Measurements from ENCODE around the gene ASCC3. TPM values are rescaled to one million over a fixed set of nuclear protein-coding genes. Genes with fewer than 3 reads are reported as not detected.
"Not testable (repeated sequence)": the region's sequence is repeated elsewhere in the genome, so short reads cannot be mapped to it uniquely, and the experiment has no call there.

ASCC3 gene
- polyA plus RNA-seq, 10 donors, result 12.1 to 21.4 (median 17.8) TPM

DNA sequence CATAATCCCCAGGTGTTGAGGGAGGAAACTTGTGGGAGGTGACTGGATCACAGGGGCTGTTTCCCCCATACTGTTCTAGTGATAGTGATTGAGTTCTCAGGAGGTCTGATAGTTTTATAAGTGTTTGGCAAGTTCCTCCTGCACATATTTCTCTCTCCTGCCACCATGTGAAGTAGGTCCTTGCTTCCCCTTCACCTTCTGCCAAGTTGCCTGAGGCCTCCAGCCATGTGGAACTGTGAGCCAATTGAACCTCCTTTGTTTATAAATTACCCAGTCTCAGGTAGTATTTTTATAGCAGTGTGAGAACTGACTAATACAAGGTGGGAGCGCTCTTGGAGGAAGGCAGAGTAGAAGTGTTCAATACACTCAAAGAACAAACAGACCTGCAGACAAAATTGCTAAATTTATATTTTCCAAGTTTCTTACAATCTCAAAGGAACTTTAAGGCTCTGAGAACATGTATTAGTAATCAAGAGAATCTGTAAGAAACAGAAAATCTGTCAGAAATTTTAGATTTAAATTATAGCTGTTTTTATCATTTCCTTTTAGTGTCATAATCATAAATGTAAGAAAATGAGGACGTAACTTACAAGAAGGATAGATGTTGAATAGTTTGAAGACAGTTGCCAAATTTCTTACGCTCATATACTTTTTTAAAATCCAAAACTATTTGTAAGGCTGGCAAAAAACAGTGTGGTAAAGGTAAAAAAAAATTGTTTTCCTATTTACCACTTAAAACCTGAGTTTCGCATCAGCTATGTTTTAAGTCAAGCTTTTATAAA lies 77.7 kb downstream of the ASCC3 start:
- DNase-seq, result no peak

DNA sequence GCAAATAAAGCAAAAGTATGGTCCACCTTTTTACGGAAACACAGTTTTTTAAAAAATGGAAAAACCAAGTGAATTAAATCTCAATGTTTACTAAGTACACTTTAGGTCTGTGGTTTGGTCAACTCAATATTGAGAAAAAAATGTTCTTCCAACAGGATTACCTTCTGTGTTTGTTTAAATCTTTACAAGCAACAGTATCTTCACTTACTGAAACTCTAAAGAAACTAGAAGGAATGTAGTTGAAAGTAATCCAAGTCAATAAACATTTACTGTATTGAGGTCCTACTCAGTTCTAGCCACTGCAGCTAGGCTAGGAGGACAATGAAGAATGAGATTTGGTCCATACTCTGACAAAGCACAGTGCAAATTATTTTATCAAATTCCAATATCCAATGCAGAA lies 80.1 kb downstream of the ASCC3 start:
- DNase-seq, result peak in 1 of 3 donors; percentile 5

DNA sequence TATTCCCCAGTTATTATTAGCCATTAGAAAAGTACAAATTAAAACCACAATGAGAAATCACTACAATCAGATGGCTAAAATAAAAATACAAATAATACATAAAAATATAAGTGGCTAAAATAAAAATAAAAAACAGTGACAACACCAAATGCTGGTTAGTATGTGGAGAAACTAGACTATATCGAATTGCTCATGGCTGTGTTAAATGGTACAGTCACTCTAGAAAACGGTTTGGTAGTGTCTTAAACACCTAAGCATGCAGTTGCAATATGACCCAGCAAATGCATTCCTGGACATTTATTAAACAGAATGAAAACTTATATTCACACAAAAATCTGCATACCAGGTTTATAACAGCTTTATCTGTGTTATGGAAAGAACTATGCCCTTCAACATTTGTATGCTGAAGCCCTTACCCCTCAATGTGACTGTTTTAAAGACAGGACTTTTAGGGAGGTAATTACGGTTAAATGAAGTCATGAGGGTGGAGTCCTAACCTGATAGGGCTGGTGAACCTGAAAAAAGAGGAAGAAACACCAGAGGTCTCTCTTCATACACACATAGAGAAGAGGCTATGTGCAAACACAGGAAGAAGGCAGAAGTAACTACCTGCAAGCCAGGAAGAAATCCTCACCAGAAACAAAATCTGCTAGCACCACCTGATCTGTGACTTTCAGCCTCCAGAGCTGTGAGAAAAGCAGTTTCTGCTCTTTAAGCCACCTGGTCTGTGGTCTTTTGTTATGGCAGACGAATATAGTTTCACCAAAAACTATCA lies 84.9 kb downstream of the ASCC3 start:
- no peak for DNase-seq

DNA sequence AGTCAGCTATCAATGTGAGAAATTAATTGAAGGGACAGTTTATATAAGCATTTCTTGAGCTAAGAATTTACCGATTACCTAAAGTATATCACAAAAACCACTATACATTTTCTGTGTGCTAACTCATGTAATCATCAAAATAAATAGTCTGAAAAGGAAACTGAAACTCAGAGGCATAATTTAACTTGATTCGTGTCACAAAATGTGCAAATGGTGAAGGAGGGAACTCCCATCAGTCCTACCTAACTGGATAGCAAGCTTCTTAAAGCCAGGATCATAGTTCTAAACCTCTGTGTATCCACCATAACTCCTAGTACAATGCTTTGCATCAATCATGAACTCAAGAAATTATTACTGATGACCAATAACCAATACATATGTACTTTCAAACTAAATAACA lies 91.0 kb downstream of the ASCC3 start:
- no peak for DNase-seq

DNA sequence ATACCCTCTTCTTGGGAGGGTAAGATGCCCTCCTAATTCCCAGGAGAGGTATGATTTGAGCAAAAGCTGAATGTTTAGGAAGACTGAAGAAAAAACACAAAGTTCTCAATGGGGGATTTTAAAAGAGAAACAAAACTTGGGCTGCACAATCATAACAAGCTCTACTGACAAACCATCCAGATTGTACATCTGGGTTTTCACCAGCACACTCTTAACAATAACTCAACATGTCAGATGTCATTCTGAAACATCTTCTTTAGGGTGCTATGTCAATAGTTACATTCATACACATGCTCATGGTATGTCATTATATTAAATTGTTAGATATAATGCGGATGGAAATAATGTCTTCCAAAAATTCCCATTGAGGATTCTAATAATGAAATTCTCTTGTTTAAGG lies 95.1 kb downstream of the ASCC3 start:
- no peak for DNase-seq

DNA sequence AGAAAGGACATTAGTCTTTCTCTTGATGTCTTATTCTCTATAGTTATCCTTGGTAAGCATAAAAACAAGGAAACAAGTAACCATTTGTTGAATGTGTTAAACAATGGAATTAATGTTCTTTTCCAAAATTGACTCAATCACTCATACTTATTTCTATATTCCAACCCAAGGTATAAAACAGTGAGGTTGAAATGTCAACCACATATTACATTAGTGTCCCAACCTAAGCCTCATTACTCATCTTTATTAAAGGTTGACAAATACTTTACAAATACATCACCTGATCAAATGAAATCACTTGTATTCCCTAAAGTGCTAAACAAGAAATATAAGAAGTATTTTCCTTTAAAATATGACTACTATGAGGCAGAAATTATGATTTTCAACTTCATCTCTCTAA lies 100.5 kb downstream of the ASCC3 start:
- DNase-seq, result no peak

DNA sequence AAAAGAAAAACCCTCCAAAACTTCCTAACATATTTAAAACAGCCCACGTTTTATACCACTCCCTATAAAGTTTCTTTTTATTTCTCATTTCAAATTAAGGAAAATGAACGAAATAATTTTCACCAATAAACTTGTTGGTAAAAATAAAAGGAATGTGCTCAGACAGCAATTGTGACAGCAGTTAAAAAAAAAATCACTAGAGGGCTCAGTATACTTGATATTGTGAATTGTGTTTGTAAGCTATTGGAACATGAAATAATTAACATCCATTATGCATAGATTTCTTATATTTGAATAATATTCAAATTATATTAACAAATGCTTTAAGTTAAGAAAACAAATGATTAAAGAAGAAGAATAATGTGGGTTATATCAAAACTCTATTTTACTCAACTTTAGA lies 105.5 kb downstream of the ASCC3 start:
- DNase-seq, result peak in 1 of 3 donors; percentile 6

DNA sequence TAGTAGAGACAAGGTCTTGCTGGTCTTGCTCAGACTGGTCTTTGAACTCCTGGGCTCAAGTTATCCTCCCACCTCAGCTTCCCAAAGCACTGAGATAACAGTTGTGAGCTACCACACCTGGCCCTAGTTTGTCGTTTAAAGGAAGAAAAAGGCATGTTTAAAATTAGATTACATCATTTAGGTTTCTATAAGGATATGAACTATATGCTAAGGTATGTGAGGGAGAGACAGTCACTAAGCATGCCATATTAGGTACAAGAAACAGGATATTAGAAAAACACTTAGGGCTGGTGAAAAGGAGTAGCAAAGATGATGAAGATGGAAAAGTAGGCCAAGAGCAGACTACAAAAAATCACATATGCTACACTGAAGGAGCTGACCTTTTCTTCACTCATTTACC lies 106.4 kb downstream of the ASCC3 start:
- DNase-seq, result peak in 1 of 3 donors; percentile 12

DNA sequence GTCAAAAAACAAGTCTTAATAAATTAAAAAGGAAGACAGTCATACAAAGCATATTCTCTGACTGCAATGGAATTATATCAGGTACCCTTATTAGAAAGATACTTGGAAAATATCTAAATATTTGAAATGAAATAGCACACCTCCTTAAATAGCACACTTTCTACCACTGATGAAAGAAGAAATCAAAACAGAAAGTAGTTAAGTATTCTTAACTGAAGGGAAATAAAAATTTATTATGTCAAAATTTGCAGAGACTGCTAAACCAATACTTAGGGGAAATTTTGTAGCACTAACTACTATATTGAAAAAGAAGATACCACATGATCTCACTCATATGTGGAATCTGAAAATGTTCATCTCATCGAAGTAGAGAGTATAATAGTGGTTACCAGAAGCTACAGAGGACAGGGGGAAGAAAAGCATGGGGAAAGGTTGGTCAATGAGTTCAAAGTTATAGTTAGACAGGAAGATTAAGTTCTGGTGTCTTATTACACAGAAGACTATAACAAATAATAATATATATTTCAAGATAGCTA lies 112.2 kb downstream of the ASCC3 start:
- DNase-seq, result no peak

DNA sequence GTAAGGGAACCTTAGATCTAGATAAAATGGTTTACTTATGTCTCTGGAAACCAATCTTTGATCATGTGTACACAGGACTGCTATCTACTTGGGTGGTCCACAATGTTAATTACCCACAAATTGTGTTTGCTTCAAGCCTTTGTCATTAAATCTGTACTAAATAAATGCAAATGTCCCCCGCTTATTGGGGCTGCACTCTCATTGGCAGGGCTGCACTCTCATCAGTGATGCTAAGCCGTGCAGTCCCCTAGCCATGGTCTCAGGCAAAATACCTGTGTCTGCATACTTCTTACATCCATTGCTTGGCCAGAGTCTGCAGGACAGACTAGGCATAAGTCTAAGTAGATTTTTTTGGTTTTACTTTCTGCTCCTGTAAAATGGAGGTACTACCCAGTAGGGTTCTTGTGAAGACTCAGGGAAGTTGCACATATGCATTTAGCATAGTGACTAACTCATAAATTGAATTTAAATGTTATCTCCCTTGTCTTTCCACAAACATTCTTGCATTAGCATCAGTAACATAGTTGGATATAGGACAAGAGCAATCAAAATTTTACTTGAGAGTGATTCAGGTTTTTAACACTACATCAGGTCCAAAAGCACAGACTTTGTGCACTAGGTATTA lies 117.4 kb downstream of the ASCC3 start:
- no peak for DNase-seq

DNA sequence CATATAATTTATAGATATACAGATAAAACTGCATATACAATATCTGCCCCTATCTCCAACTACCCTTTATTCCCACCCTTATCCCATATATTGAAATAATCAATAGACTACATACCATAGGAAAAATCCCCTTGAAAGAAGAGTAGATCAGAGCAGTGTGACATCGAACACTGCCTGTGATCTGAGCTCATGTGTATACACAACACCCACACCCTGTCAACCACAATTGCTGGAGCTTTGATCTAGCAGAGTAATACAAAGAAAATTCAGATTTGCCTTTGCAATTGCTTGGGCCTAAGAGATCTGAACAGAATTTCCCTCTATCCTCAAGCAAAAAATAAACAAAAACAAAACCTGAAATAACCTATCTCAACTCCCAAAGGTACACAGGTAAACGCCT lies 119.3 kb downstream of the ASCC3 start:
- DNase-seq, result no peak

DNA sequence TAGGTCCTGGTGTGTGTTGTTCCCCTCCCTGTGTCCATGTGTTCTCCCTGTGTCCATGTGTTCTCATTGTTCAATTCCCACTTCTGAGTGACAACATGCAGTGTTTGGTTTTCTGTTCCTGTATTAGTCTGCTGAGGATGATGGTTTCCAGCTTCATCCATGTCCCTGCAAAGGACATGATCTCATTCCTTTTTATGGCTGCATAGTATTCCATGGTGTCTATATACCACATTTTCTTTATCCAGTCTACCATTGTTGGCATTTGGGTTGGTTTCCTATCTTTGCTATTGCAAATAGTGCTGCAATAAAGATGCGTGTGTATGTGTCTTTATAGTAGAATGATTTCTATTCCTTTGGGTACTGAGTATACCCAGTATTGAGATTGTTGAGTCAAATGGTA lies 122.7 kb downstream of the ASCC3 start:
- not testable (repeated sequence) for DNase-seq

DNA sequence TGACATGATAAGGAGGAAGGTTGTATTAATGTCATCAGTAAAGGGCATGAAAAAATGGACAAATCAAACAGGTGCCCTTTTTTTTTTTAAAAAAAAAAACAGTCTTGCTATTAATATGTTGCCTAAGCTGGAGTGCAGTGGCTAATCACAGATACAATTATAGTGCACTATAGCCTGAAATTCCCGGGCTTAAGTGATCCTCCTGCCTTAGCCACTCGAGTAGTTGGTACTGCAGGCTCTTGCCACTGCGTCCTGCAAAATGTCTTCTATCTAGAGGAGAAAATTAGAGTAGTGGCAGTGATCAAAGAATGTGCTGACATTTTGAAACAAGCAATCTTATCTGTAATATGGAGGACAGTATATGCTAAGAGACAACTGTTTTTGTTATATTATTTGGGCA lies 127.7 kb downstream of the ASCC3 start:
- no peak for DNase-seq

DNA sequence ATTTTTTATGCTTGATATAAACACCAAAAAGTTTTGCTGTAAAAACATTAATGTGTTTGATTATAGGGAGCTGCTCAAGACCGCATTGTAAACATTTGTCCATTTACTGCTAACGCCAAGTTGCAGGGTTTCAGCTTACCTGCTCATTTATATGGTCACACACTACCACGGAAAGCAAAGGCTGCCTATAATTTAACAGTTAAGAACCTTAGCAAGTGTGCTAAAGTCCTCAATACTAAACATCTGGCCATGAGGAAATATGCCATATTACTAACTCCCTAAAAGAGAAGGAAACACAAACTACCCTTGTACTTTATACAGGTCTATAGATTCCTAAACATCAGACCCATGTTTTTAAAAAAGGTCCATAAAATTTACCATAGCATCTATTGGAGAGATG lies 129.5 kb downstream of the ASCC3 start:
- no peak for DNase-seq

DNA sequence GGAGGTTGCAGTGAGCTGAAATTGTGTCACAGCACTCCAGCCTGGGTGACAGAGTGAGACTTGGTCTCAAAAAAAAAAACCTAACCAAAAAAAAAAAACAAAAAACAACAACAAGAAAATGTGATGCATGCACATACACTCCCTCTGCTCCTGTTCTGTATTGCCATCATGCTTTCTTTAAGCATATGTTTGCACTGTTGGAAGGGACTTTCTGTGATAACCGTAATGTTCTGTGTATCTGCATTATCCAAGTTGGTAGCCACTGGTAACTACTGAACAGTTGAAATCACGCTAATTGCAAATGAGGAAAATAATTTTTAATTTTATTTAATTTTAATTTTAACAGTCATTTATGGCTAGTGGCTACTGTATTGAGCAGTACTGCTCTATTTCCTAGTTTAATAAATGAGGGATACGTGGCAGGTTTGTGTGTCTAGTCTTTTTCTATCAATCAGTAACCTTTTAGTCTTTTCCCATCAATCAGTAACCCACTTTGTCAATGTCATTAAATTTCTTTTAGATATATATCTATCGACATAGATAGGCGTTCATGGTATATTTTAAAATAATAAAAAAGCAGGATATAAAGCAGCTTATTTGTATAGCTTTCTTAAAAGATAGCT lies 135.6 kb downstream of the ASCC3 start:
- no peak for DNase-seq

DNA sequence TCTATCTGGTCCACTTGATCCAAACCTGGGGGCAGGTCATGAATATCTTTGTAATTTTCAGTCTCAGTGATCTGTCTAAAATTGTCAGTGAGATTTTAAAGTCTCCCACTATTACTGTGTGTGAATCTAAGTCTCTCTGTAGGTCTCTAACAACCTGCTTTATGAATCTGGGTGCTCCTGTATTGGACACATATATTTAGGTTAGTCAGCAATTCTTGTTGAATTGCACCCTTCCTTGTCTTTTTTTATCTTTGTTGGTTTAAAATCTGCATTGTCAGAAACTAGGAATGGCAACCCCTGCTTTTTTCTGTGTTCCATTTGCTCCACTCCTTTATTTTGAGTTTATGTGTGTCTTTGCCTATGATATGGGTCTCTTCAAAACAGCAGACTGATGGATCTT lies 140.7 kb downstream of the ASCC3 start:
- DNase-seq, result no peak

DNA sequence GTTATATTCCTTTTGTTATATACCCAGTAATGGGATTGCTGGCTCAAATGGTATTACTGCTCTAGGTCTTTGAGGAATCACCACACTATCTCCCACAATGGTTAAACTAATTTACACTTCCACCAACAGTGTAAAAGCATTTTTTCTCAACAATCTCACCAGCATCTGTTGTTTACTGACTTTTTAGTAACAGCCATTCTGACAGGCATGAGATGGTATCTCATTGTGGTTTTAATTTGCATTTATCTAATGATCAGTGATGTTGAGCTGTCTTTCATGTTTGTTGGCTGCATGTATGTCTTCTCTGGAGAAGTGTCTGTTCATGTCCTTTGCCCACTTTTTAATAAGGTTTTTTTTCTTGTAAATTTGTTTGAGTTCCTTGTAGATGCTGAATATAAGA lies 143.4 kb downstream of the ASCC3 start:
- not testable (repeated sequence) for DNase-seq

DNA sequence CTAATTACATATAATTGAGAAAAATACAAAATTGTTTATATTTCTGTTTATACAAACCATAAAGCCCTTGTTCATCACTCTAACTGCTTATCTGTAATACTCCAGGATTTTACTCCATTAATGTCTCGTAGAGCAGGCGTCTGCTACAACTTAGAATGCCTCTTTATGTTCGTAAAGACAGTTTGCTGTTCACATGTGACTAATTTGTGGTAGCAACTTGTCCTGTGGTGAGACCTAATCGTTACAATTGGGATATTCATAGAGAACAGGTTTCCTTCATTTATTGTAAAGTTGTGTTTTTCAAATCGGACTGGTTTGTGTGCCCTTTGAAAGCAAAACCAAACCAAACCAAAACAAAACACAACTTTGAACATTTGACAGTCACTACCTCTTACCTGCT lies 149.7 kb downstream of the ASCC3 start:
- DNase-seq, result no peak

DNA sequence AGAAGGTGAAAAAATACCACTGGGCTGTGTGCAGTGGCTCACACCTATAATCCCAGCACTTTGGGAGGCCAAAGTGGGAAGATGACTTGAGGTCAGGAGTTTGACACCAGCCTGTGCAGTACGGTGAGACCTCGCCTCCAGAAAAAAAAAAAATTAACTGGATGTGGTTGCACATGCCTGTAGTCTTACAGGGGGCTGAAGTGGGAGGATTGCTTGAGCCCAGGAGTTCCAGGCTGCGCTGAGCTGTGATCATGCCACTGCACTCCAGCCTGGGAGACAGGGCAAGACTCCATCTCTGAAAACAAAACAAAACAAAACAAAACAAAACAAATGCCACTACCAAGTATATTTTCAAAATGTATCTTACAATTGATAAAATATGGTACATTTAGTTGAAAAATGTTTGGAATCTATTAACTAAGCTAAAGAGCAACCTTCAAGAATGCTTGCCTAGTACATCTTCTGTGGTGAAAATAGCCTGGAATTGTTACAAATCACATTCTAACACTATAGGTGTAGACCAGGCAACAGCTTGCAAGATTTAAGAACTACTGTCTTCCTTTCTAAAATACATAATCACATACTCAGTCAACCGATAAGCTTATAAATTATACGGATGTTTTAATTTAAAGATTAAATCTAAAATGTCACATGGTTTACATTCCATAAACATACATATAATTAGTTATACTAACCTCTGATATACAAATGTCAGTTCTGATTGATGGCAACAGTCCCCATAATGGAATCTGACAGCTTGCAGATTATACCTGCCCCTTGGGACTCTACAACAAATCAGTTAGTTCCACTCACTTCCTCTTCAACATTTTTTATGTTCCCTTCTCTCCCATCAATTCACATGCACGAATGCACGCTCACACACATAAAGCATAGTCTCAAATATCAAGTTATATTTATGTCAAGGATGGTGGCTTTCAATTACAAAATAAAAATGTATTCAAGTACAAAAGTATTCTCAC lies 150.8 kb downstream of the ASCC3 start:
- peak in 2 of 3 donors; percentile 2 to 7 for DNase-seq

DNA sequence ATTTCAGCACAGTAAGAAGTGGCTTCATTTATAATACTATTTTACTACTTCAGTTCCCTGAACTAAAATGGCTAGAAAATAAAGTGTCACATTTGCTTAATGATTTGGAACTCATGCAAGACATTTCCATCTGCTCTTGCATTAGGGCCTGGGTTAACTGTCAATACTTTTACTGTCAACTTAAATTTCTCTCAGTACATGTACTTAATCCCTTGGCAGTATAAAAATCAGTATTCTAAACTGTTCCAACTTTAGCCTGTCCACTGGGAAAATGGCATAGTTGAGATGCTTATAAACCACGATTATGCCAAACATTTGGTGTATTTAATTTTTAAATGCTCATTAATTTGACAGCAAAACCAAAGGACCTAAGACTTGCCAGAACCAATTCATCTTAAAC lies 154.5 kb downstream of the ASCC3 start:
- DNase-seq, result peak in 2 of 3 donors; percentile 13 to 21

DNA sequence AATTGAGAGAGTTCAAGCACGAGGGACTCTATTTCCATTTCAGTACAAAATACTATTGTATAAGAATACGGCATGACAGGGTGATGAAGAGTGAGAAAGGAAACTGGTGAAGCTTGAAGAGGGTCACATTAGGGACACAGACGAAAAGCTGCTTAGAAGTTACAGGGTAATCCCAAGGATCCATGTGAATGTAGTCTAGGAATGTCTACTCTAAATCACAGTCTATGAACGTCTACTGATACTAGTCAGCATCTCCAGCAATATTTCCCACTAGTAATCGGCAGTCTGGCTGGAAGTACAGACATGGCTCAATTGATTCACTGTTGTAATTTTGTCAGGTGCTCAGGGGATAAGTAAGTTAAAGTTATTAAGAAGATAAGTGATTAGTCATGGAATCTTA lies 156.4 kb downstream of the ASCC3 start:
- no peak for DNase-seq

All from muscle of back (tissue), 11 donors.